ENCODE data around the gene GBF1. TPM values are rescaled to one million over a fixed set of nuclear protein-coding genes. Genes with fewer than 3 reads are reported as not detected.
A peak's percentile ranks its signal among the peaks of the same experiment; 100 is the strongest.
"Not testable (repeated sequence)": the region's sequence is repeated elsewhere in the genome, so short reads cannot be mapped to it uniquely, and the experiment has no call there.

The GBF1 gene
- total RNA-seq, 3 donors from 2014 or later = 42.9 to 46.5 (median 43.3) TPM

DNA sequence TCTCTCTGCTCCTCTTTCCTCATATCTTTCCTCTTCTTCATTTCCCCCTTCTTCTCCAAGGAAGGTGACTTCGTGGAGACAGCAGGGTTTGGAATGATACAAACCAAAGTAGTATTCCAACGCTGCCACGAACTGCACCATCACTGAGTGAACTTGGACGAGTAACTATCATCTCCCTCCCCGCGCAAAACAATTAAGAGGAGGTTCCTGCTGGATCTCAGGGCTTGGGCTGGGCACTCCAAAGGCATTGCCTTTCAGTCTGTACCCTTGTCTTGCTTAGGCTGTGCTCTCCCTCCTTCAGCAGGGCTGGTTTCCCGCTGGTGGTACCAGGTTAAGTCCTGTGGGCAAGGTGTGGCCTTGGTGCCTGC lies 3.2 kb upstream of the GBF1 start:
- H3K36me3 Mint-ChIP-seq (ENCODE audit: insufficient read depth) = no peaks in the 10 kb centered on the region
- ATAC-seq (no peak), DNase-seq (no peak)
- H3K4me3 Mint-ChIP-seq = peak overlapping the region; percentile 80
- H3K9me3 Mint-ChIP-seq = no peaks in the 10 kb centered on the region
- peaks cover 32% of the 10 kb centered on the region for H3K4me1 Mint-ChIP-seq (ENCODE audit: low read depth)
- peaks cover 24% of the 10 kb centered on the region for H3K27me3 Mint-ChIP-seq (ENCODE audit: low read depth)

GRCh38 chr10:102243309-102243708 lies 2.0 kb upstream of the GBF1 start:
- Mint-ChIP-seq H3K9me3 (no peaks in the 10 kb centered on the region), H3K4me3 (no peak overlapping the region)

GRCh38 chr10:102245932-102246251 lies 560 bp downstream of the GBF1 start:
- H3K36me3 Mint-ChIP-seq (ENCODE audit: insufficient read depth) = peaks cover 4% of the 10 kb centered on the region
- H3K9me3 Mint-ChIP-seq = no peaks in the 10 kb centered on the region
- H3K4me3 Mint-ChIP-seq = peak overlapping the region; percentile 99
- H3K27me3 Mint-ChIP-seq (ENCODE audit: low read depth) = peaks cover 16% of the 10 kb centered on the region
- H3K4me1 Mint-ChIP-seq (ENCODE audit: low read depth) = peaks cover 50% of the 10 kb centered on the region
- ATAC-seq (no peak), DNase-seq (no peak)

More at GRCh38 chr10:102243309-102243708, 2.0 kb upstream of the GBF1 start:
- Mint-ChIP-seq H3K27me3 (ENCODE audit: low read depth) (peaks cover 24% of the 10 kb centered on the region), H3K36me3 (ENCODE audit: insufficient read depth) (peaks cover 4% of the 10 kb centered on the region), H3K4me1 (ENCODE audit: low read depth) (peaks cover 44% of the 10 kb centered on the region)
- DNase-seq = no peak
- ATAC-seq = no peak

DNA sequence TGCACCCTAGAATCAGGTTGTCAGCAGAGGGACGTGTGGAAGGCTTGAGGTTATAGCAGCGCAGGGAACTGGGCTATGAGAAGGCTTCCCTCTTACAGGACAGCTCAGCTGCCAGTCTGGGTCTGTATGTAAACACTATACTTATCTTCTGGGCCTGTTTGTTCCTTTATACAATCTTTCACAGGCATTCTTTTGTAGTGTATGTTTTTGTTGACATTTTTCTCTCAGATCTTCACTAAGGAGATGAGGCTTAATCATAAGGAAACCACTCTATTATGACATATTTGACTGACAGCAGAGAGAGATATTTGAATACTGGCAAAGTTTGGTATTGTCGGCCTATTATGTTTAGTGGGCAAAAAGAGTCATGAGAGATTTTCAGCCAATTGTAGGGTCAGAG lies 929 bp downstream of the GBF1 start:
- Mint-ChIP-seq H3K9me3 (no peaks in the 10 kb centered on the region), H3K27me3 (ENCODE audit: low read depth) (peaks cover 14% of the 10 kb centered on the region), H3K4me3 (peak overlapping the region; percentile 99), H3K36me3 (ENCODE audit: insufficient read depth) (peaks cover 4% of the 10 kb centered on the region), H3K4me1 (ENCODE audit: low read depth) (peaks cover 48% of the 10 kb centered on the region)
- no peak for DNase-seq
- ATAC-seq = no peak

DNA sequence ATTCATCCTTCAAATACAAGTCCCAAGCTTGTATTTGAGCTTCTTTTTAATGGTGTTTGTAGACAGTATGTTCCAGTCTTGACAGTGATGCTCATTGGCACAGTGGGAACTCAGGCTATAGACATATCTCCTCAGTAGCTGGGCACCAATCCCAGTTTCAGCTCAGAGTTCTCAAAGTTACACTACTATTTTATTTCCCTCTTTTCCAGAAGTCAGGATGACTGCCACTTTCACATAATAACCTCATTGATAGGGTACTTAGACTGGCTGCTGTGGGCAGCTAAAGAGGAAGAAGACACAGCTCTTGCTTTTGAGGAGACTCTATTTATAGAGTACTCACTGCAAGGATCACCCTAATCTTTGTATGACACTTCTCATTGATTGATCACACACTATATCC lies 2.4 kb downstream of the GBF1 start:
- Mint-ChIP-seq H3K9me3 (no peaks in the 10 kb centered on the region), H3K27me3 (ENCODE audit: low read depth) (peaks cover 4% of the 10 kb centered on the region), H3K4me3 (peak overlapping the region; percentile 99), H3K4me1 (ENCODE audit: low read depth) (peaks cover 42% of the 10 kb centered on the region), H3K36me3 (ENCODE audit: insufficient read depth) (peaks cover 4% of the 10 kb centered on the region)
- ATAC-seq = no peak
- no peak for DNase-seq

GRCh38 chr10:102252508-102252907 lies 7.2 kb downstream of the GBF1 start:
- not testable (repeated sequence) for H3K36me3 Mint-ChIP-seq (ENCODE audit: insufficient read depth); H3K27me3 Mint-ChIP-seq (ENCODE audit: low read depth); DNase-seq; ATAC-seq; H3K4me3 Mint-ChIP-seq; H3K9me3 Mint-ChIP-seq
- H3K4me1 Mint-ChIP-seq (ENCODE audit: low read depth) = peaks cover 32% of the 10 kb centered on the region

- no peak for ATAC-seq
- peaks cover 18% of the 10 kb centered on the region for H3K4me1 Mint-ChIP-seq (ENCODE audit: low read depth)
- no peak for DNase-seq
- H3K9me3 Mint-ChIP-seq = no peaks in the 10 kb centered on the region
- H3K36me3 Mint-ChIP-seq (ENCODE audit: insufficient read depth) = peaks cover 8% of the 10 kb centered on the region
- H3K27me3 Mint-ChIP-seq (ENCODE audit: low read depth) = no peaks in the 10 kb centered on the region
- H3K4me3 Mint-ChIP-seq = no peak overlapping the region
Measured at GRCh38 chr10:102254426-102254825, 9.1 kb downstream of the GBF1 start.

GRCh38 chr10:102255404-102255803 lies 10.1 kb downstream of the GBF1 start:
- H3K27me3 Mint-ChIP-seq (ENCODE audit: low read depth) = no peaks in the 10 kb centered on the region
- no peak overlapping the region for H3K4me3 Mint-ChIP-seq
- H3K4me1 Mint-ChIP-seq (ENCODE audit: low read depth) = peaks cover 15% of the 10 kb centered on the region
- no peak for ATAC-seq
- no peak for DNase-seq
- H3K9me3 Mint-ChIP-seq = no peaks in the 10 kb centered on the region
- peaks cover 14% of the 10 kb centered on the region for H3K36me3 Mint-ChIP-seq (ENCODE audit: insufficient read depth)

DNA sequence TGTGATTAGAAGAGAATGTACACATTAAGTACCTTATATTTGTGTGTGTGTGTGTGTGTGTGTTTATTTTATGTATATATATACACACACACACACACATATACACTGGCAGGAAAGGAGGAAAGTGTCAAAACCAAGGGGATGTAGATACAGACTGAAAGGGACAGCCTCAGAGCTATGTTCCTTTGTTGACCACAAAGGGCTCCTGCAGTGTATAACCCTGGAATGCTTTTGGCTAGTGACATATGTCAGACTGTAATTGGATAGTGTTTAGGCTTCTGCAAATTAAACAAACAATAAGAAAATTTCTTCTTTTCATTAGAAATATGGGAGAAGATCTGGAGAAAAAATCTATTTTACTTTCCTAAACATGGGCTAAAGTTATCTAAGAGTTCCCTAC lies 15.9 kb downstream of the GBF1 start:
- ATAC-seq (no peak), DNase-seq (no peak)
- Mint-ChIP-seq H3K36me3 (ENCODE audit: insufficient read depth) (peaks cover 31% of the 10 kb centered on the region), H3K4me1 (ENCODE audit: low read depth) (peaks cover 19% of the 10 kb centered on the region), H3K27me3 (ENCODE audit: low read depth) (no peaks in the 10 kb centered on the region), H3K4me3 (no peak overlapping the region), H3K9me3 (no peaks in the 10 kb centered on the region)

- ATAC-seq (no peak), DNase-seq (no peak)
- H3K36me3 Mint-ChIP-seq (ENCODE audit: insufficient read depth) = peaks cover 32% of the 10 kb centered on the region
- no peaks in the 10 kb centered on the region for H3K27me3 Mint-ChIP-seq (ENCODE audit: low read depth)
- no peaks in the 10 kb centered on the region for H3K9me3 Mint-ChIP-seq
- H3K4me3 Mint-ChIP-seq = no peak overlapping the region
- peaks cover 25% of the 10 kb centered on the region for H3K4me1 Mint-ChIP-seq (ENCODE audit: low read depth)
Measured at GRCh38 chr10:102261842-102262241, 16.5 kb downstream of the GBF1 start.

DNA sequence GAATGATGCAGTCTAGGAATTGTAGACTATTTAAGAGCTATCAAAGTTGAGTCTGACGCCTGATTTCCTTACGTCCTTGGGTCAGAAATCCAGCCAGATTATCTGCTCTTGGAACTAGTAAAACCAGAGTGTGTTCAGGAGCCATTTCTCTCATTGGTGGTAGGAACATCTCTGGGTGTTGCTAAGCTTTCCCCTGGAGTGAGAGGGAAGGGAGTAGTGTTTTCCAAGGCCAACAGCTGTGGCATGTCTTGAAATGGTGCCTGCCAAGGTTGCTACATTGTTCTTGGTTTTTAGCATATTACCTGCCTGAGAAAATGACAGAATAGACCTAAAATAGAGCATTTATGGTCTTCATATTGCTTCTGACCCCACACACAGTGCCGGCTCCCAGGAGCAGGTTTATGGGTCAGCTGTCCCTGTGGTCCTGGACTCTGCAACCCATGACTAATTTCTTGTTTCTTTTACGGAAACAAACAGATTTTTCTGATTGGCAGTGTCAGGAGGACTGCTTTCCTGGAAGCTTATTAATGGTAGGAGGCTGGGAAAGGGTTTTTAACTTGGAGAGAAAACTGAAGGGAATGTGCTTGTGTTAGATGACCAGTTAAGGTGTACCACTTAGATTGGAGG lies 17.5 kb downstream of the GBF1 start:
- Mint-ChIP-seq H3K4me3 (no peak overlapping the region), H3K36me3 (ENCODE audit: insufficient read depth) (peaks cover 33% of the 10 kb centered on the region), H3K4me1 (ENCODE audit: low read depth) (peaks cover 35% of the 10 kb centered on the region), H3K27me3 (ENCODE audit: low read depth) (no peaks in the 10 kb centered on the region), H3K9me3 (no peaks in the 10 kb centered on the region)
- ATAC-seq = no peak
- DNase-seq = no peak

GRCh38 chr10:102264371-102264770 lies 19.0 kb downstream of the GBF1 start:
- Mint-ChIP-seq H3K27me3 (ENCODE audit: low read depth) (no peaks in the 10 kb centered on the region), H3K9me3 (no peaks in the 10 kb centered on the region), H3K36me3 (ENCODE audit: insufficient read depth) (peaks cover 37% of the 10 kb centered on the region), H3K4me3 (no peak overlapping the region), H3K4me1 (ENCODE audit: low read depth) (peaks cover 49% of the 10 kb centered on the region)
- ATAC-seq (no peak), DNase-seq (no peak)

GRCh38 chr10:102266670-102267069 lies 21.3 kb downstream of the GBF1 start:
- H3K36me3 Mint-ChIP-seq (ENCODE audit: insufficient read depth) = peaks cover 24% of the 10 kb centered on the region
- no peak for ATAC-seq
- no peaks in the 10 kb centered on the region for H3K27me3 Mint-ChIP-seq (ENCODE audit: low read depth)
- no peak overlapping the region for H3K4me3 Mint-ChIP-seq
- peaks cover 52% of the 10 kb centered on the region for H3K4me1 Mint-ChIP-seq (ENCODE audit: low read depth)
- DNase-seq = no peak
- H3K9me3 Mint-ChIP-seq = no peaks in the 10 kb centered on the region

DNA sequence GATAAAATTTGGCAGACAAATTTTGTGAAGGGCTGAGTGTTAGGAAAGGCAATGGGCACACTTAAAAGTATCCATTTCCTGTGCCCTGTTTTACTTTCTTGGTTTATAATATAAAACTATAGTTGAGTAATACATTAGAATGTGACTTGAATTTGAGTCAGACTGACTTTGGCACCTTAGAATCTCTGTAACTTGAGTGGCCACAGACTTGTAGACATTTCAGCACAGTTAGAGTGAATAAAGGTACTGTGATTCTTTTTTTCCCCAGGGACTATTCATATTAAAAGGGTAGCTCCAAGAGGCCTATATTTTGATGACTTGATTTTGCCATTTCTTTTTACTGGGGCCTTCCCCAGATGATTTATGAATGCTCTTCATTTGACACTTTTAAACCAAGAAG lies 22.4 kb downstream of the GBF1 start:
- Mint-ChIP-seq H3K36me3 (ENCODE audit: insufficient read depth) (peaks cover 19% of the 10 kb centered on the region), H3K9me3 (no peaks in the 10 kb centered on the region), H3K4me3 (peak overlapping the region; percentile 16), H3K4me1 (ENCODE audit: low read depth) (peaks cover 60% of the 10 kb centered on the region), H3K27me3 (ENCODE audit: low read depth) (no peaks in the 10 kb centered on the region)
- ATAC-seq = peak; percentile 89 to 91
- no peak for DNase-seq

- peaks cover 19% of the 10 kb centered on the region for H3K36me3 Mint-ChIP-seq (ENCODE audit: insufficient read depth)
- DNase-seq = no peak
- peak; percentile 52 to 62 for ATAC-seq
- peak overlapping the region; percentile 16 for H3K4me3 Mint-ChIP-seq
- H3K4me1 Mint-ChIP-seq (ENCODE audit: low read depth) = peaks cover 60% of the 10 kb centered on the region
- no peaks in the 10 kb centered on the region for H3K27me3 Mint-ChIP-seq (ENCODE audit: low read depth)
- H3K9me3 Mint-ChIP-seq = no peaks in the 10 kb centered on the region
Measured at GRCh38 chr10:102268375-102268888, 23.1 kb downstream of the GBF1 start.

All from activated T-cell treated with anti-CD3 and anti-CD28 coated beads, Interleukin-2, amount 50 U/mL, for 4 hours (primary cell).